Duodenal mucosa (tissue), 2 donors: Measurements from ENCODE around the gene PCYT2.
A peak's percentile ranks its signal among the peaks of the same experiment; 100 is the strongest.
"Not testable (repeated sequence)": the region's sequence is repeated elsewhere in the genome, so short reads cannot be mapped to it uniquely, and the experiment has no call there.

Source experiments
- H3K27ac ChIP-seq: one replicate; pipeline ENCODE4 v1.7.0; 2013; ENCODE audit warnings: low read depth, low read length
- H3K27me3 ChIP-seq, 2 donors: one replicate each; pipeline ENCODE4 v1.7.0; 2013; ENCODE audit warnings: low read length in 2 of 2, control low read depth in 1 of 2; ENCODE audit not compliant: insufficient read depth in 2 of 2, control insufficient read depth in 1 of 2
- H3K36me3 ChIP-seq, 2 donors: one replicate each; pipeline ENCODE4 v1.7.0; 2013; ENCODE audit warnings: low read length in 2 of 2, control low read depth in 1 of 2; ENCODE audit not compliant: insufficient read depth in 2 of 2, control insufficient read depth in 1 of 2
- H3K4me1 ChIP-seq, 2 donors: one replicate each; pipeline ENCODE4 v1.7.0; 2013; ENCODE audit warnings: low read length in 2 of 2, control low read depth in 1 of 2; ENCODE audit not compliant: insufficient read depth in 2 of 2, control insufficient read depth in 1 of 2
- H3K4me3 ChIP-seq, 2 donors: one replicate each; pipeline ENCODE4 v1.7.0; 2013; ENCODE audit warnings: low read length in 2 of 2, low read depth in 1 of 2
- H3K9ac ChIP-seq, 2 donors: one replicate each; pipeline ENCODE4 v1.7.0; 2013; ENCODE audit warnings: low read length in 2 of 2, low read depth in 1 of 2
- H3K9me3 ChIP-seq, 2 donors: one replicate each; pipeline ENCODE4 v1.7.0; 2013; ENCODE audit warnings: low read length in 2 of 2, control low read depth in 1 of 2; ENCODE audit not compliant: control insufficient read depth in 1 of 2

The PCYT2 gene

GRCh38 chr17:81918333-81918669, 7.1 kb upstream of the PCYT2 start:
- peak overlapping the region; percentile 55 for H3K27ac ChIP-seq
- peak overlapping the region in 1 of 2 donors; percentile 24 for H3K4me3 ChIP-seq

DNA sequence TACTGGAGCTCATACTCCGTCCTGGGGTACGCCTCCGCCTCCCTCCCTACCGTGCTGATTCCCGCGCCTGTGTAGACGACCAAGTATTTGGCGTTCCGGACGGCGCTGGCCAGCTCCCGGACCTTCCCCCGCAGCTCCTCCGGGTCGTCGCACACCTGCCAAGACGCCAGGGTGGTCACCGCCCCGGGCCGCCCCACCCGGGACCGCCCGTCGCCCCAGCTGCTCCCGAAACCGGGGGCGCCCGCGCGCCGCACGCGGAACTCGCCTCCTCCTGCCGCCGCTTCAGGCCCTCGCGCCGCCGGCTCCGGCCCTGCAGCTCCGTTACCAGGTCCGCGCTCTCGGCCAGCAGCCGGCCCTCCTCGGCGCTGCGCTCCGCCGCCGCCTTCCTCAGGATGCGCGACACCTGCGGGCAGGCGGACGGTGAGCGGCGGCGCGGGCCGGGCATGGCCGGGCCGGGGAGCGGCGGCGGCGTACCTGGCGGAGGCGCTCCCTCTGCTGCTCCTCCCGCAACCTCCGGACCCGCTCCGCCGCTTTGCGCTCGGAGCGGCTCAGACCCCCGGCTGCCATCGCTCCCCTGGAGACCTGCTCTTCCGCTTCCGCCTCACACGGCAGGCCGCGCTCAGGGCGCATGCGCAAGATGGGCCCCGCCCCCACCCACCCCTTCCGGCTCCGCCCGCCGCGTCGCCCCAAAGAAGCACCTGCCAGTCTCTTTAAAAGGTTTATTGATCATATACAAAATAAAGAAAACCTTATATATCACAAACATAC, 6.5 kb upstream of the PCYT2 start, which contains the start of gene SIRT7:
Gene SIRT7, minus strand, starts transcription at position 612 of the 768 bp plus-strand sequence. Its CDS starts 45 bp downstream, at position 567.
- Histone ChIP-seq H3K36me3 (peaks cover 28 to 51% of the 10 kb centered on the region in 2 donors), H3K4me1 (peaks cover 45 to 47% of the 10 kb centered on the region in 2 donors), H3K4me3 (peak within 1 kb of the TSS; percentile 60 to 62), H3K9me3 (no peaks in the 10 kb centered on the region), H3K27ac (peak within 1 kb of the TSS; percentile 74), H3K27me3 (no peaks in the 10 kb centered on the region), H3K9ac (peak within 1 kb of the TSS; percentile 45 to 72)

More at GRCh38 chr17:81918333-81918669, 7.1 kb upstream of the PCYT2 start:
- H3K9me3 ChIP-seq, H3K27me3 ChIP-seq: not testable (repeated sequence)
- peak overlapping the region in 1 of 2 donors; percentile 14 for H3K9ac ChIP-seq
- peaks cover 47 to 51% of the 10 kb centered on the region in 2 donors for H3K4me1 ChIP-seq
- peaks cover 26 to 47% of the 10 kb centered on the region in 2 donors for H3K36me3 ChIP-seq

GRCh38 chr17:81916234-81917001, 5.2 kb upstream of the PCYT2 start:
- H3K36me3 ChIP-seq: peaks cover 33 to 52% of the 10 kb centered on the region in 2 donors
- no peaks in the 10 kb centered on the region for H3K27me3 ChIP-seq
- H3K4me1 ChIP-seq: peaks cover 36 to 40% of the 10 kb centered on the region in 2 donors
- no peaks in the 10 kb centered on the region for H3K9me3 ChIP-seq
- peak overlapping the region; percentile 45 to 72 for H3K9ac ChIP-seq
- H3K4me3 ChIP-seq: peak overlapping the region; percentile 60 to 62
- H3K27ac ChIP-seq: no peak overlapping the region

GRCh38 chr17:81915331-81915730, 4.1 kb upstream of the PCYT2 start:
- peaks cover 35 to 36% of the 10 kb centered on the region in 2 donors for H3K4me1 ChIP-seq

DNA sequence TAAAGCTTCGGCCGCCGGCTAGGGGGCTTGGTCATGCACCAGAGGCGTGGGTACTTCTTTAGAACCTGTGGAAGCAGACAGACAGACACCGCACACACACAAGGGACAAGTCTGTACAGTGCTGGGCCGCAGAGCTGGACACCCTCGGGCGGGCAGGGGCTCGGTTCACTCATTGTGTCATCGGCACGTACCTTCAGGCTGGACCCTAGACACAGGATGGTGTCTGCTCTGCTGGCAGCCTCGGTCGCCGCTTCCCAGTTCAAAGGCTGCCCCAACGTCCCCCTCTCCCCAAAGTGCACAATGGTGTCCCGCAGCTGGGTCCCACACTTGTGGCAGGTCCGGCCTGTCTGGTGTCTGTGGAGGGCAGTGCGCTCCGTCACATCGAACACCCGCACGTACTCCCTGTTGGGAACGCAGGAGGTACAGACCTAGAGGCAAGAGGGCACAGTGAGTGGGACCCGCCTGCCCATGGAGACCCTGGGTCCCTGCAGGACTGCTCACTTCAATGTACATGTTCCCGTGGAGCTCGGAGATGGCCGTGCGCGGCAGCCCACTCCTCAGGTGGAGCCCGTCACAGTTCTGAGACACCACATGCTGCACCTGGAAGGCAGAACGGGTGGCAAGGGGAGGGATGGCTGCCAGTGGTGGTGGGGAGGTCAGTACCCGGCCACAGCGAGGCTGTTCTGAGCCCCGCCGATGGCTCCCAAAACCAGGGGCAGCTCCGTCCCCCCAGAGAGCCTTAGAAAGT, 3.1 kb upstream of the PCYT2 start:
- no peak overlapping the region for H3K27ac ChIP-seq
- peaks cover 35 to 36% of the 10 kb centered on the region in 2 donors for H3K4me1 ChIP-seq
- peaks cover 33 to 45% of the 10 kb centered on the region in 2 donors for H3K36me3 ChIP-seq
- no peaks in the 10 kb centered on the region for H3K9me3 ChIP-seq
- no peaks in the 10 kb centered on the region for H3K27me3 ChIP-seq
- H3K9ac ChIP-seq: no peak overlapping the region
- no peak overlapping the region for H3K4me3 ChIP-seq

More at GRCh38 chr17:81915331-81915730, 4.1 kb upstream of the PCYT2 start:
- Histone ChIP-seq H3K27ac (no peak overlapping the region), H3K27me3 (no peaks in the 10 kb centered on the region), H3K36me3 (peaks cover 33 to 47% of the 10 kb centered on the region in 2 donors), H3K9ac (no peak overlapping the region), H3K9me3 (no peaks in the 10 kb centered on the region), H3K4me3 (no peak overlapping the region)

DNA sequence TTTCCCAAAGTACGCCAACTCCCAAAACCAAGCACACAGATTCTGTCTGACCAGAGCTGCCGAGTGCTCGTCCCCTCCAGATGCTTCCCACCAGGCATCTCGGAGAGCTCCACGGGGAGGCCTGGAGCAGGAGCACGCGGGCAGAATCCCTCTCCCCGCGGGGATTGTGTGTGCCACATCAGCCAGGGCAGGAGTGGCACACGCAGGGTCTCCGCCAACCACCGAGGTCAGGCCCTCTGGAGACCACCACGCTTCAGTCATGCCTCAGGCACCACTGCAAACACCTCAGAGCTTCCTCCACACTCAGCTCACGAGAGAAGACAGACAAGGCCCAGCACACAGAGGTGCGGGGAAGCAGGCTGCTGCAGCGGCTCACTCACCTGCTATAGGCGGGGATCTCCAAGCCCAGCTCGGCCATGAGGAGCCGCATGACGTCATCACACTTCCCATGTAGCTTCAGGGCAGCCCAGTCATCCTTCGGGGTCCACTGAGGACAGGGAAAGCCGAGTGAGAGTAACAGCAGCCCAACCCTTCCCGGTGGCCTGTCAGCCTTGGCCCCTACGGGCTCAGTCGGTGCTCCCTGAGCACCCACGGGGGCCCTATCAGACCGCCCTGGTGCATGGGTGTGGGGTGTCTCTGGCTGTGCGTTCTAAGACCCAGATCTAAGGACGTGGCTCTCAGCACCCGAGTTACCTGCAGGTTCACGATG, 2.3 kb upstream of the PCYT2 start:
- Histone ChIP-seq H3K27ac (no peak overlapping the region), H3K27me3 (no peaks in the 10 kb centered on the region), H3K9ac (no peak overlapping the region), H3K9me3 (no peaks in the 10 kb centered on the region), H3K4me3 (no peak overlapping the region), H3K36me3 (peaks cover 40 to 48% of the 10 kb centered on the region in 2 donors), H3K4me1 (peaks cover 33 to 34% of the 10 kb centered on the region in 2 donors)

- Histone ChIP-seq H3K9ac (no peak overlapping the region), H3K27ac (no peak overlapping the region), H3K36me3 (peaks cover 46 to 56% of the 10 kb centered on the region in 2 donors)
These were observed 1.5 kb upstream of the PCYT2 start for GRCh38 chr17:81912441-81913309.

DNA sequence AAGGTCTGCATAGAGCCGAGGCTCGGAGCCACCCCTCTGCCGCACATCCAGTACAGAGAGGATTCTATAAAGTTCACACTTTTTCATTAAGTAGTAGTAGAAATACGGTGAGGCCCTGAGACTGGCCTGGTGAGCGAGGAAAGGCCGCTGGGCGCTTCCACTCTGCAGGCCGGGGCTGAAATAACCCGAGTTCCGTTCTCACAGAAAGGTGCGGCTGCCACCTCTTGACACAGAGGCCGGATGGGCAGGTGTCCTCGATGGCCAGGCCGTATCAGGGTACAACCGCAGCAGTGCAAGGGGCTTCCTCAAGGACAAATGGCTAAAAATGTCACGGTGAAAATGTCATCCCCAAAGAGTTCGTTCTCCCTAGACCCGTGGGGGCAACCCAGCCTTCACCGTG, 770 bp upstream of the PCYT2 start:
- no peaks in the 10 kb centered on the region for H3K9me3 ChIP-seq
- peaks cover 22 to 26% of the 10 kb centered on the region in 2 donors for H3K4me1 ChIP-seq
- H3K27ac ChIP-seq: no peak overlapping the region
- peak overlapping the region in 1 of 2 donors; percentile 43 for H3K4me3 ChIP-seq
- H3K27me3 ChIP-seq: no peaks in the 10 kb centered on the region
- no peak overlapping the region for H3K9ac ChIP-seq
- peaks cover 53 to 64% of the 10 kb centered on the region in 2 donors for H3K36me3 ChIP-seq

More at GRCh38 chr17:81912441-81913309, 1.5 kb upstream of the PCYT2 start:
- Histone ChIP-seq H3K27me3 (no peaks in the 10 kb centered on the region), H3K4me1 (peaks cover 28 to 29% of the 10 kb centered on the region in 2 donors), H3K4me3 (no peak overlapping the region), H3K9me3 (no peaks in the 10 kb centered on the region)
